ELF-1 (cell line): ENCODE measurements around the gene CDC5L.
A peak's percentile ranks its signal among the peaks of the same experiment; 100 is the strongest.

Experiments used
- DNase-seq: peaks from one replicate; pipeline ENCODE4 v3.0.0-alpha.2; 2016; ENCODE audit warnings: low read depth, low spot score

CDC5L gene

DNA sequence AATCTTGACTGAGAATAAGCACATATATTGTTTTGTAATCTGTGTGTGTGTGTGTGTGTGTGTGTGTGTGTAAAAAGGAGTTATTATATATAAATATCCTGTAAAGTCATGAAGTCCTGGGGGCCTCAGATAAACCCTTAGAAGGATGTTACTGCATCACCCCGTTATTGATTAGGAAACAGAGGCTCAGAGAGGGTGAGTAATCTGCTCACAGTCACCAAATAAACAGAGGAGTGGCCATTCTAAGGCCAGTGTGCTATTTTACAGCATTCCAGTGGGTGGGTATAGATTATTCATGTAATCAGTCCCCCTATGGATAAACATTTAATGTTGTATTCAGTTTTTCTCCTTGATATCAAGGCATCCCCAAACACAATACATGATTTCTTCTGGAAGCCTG is 87.1 kb downstream of the CDC5L start:
- no peak for DNase-seq

DNA sequence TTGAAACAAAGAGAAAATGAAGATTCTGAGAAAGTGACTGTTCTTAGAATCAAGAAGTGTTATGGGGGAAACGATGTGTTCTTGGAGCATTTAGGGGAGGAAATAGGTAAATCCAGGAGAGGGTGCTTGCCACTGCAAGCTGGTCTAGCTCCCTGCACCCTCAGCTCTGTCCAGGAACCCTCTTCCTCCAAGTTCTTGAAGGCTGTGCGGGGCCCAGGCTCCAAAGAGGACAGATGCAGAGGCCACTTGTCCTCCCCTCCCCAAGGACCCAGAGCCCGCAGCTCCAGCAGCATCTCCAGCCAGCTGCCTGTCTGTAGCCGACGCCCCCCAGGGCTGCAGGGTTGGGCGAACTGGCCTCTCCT is 87.9 kb downstream of the CDC5L start:
- no peak for DNase-seq

DNA sequence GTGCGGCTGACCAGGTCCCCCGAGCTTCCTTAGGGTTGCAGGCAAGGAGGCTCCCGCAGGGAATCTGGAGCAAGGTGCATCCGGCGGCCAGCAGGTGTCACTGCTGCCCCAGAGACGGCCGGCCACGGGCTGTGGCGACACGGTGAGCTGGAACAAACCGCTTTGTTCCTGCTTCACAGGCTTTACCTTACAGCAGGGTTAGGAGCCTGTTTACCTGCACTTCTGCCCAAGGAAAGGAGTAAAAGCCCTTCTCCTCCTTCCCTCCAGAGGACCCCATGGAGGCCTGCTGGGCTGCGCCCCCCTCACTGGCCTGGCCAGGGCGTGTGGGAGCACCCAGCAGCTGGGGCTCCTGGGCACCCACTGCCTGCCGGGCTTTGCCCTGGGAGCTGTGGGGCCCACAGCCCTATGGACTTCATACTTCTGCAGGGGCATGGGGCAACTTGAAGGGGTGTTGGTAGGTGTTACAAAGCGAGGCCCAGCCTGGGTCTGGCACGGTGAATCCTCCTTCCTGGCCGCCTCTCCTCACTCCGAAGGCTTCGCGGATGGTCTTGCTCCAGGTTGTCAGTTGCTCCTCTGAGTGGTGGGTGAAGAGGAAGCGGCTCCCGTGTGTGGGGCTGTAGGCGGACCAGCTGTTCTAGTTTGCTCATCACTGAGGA is 88.4 kb downstream of the CDC5L start:
- peak; percentile 97 for DNase-seq

DNA sequence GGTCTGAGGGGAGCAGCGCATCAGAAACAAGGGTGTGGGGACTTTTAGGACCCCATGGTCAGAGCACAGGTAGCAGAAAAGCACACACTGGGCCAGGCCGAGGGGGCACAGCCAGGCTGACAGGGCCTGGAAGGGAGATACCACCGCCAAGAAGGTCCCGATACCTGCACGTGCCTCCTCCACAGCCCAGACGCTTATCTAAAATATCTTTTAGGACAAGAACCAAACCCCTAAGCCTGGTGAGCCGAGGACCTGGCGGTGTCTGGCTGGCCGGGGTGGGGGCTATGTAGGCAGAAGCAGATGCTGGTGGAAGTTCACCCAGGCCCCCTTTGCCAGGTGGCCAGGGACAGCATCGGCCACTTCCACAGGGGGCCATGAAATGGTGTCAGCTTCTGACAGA is 89.3 kb downstream of the CDC5L start:
- DNase-seq: no peak

DNA sequence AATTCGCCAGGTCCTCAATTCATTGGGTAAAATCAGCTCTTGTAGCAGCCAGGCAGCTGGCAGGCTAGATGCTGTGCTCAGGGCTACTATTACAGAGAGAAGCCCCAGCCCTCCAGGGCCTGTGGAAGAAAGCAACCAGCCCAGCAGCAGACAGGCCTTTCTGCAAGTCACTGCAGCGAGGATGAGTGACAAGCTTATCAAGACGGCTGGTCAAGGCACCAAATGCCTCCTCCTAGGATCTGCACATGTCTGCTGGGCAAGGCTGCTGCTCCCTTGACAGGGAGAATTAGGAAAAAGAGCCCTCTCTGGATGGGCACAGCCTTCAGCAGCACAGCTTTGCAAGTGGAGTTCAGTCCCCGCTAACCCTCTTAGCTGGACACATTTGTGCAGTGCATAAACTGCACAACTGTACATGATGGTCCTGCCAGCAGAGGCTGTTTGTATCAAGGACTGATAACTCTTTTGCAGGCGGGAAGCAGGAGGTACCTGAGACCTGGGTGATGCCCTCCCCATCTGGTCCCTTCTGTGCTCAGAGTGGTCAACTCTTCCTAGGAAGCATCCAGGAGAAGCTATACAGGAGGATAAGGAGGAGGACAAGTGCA is 89.9 kb downstream of the CDC5L start:
- peak; percentile 41 for DNase-seq

DNA sequence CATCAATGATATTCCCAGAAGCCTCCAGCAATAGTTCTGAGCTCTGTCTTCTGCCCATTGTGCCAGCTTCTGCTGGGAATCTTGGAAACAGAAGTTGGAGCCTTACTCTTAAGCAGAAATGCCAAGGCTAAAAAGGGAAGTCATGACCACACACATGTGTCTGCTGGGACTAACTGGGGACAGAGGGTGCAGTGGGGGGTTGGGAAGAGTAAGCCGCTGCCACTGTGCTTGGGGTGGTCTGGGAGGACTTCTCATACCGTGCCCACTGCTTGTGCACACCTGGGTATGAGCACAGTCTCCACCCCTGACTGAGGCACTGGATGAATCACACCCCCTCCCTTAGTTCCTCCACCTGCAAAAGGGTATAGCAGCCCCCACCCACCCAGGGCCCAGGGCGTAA is 90.7 kb downstream of the CDC5L start:
- DNase-seq: no peak

DNA sequence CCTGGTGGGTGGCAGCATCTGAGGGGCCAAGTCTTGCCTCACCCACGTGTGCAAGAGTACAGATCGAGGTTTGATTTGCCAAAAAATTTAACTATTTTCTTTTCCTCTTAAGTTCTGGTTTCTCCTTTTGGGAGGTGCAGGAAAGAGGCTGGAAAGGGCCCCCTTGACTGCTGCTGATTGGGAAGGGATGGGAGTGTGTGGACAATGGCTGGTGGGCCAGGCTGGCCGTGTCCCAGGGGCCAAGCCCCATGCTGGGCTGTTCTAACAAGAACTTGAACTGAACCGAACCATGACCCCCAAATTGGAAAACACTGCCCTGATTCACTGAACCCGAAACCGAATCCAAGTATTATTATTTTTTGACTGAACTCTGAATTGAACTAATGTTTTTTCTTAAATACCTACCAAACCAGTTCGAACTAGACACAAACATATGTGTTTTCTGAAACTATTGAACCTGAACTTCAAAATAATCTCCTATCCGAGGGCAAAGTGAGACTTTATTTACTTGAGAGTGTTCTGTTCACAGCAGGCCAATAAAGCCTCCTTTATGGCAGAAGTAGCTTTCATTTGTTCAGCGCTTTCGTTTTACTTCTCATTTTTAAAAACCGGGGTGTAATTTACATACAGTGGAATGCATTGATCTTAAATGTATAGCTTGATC is 91.2 kb downstream of the CDC5L start:
- DNase-seq: no peak

DNA sequence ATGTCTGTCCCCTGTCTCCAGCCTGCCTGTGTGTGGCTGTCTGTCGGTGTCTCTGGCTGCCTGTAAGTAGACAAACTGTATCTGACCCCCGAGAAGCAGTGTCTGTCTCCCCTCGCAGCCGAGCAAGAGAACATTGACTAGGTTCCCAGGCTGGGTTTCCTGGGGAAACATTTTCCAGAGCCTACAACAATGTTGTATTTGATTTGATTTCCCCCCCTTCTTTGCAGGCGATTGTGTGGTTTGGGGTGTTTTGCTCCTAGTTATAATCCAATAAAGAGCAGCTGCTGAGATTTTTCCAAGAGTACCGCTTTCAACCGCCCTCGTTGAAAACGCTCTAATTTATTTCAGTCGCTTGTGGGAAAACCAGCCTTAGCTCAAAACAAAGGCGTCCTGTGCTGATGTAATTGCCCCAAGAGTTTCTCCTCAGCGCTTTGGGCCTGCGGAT is 92.6 kb downstream of the CDC5L start:
- no peak for DNase-seq

DNA sequence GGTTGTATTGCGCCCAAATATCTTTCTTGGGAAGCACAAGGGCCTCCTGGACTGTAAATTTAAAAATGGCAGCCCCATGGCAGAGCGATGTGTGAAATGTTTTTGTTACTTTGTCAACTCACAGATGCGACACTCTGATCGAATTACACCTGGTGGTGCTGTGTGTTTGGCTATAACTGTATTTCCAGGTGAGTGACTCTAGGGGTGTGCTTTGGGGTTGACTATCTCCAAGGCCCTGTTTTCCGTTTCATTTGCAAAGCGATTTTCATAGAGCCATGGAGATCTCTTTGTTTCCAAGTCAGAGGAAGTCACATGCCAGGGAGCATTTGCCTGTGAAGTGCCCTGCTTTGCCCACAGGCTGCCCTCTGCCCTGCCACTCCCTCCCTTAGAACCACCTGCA is 93.5 kb downstream of the CDC5L start:
- DNase-seq: no peak

DNA sequence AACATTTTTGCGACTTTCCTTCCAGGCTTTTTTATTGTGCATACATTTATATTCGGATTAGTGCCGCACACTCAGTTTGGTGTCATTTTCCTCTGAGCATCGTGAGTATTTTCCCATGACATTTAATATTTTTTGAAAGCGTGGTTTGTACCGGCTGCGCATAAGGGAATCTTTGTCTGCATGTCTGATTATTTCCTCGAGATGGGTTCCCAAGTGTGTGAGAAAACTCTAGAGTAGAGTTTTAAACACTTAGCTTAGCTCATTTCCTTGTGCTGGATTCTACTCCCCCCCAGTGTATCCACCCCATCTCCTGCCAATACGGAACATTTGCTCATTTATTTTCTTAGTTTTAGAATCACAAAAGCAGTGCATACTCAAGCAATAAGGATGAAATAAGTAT is 94.3 kb downstream of the CDC5L start:
- no peak for DNase-seq

DNA sequence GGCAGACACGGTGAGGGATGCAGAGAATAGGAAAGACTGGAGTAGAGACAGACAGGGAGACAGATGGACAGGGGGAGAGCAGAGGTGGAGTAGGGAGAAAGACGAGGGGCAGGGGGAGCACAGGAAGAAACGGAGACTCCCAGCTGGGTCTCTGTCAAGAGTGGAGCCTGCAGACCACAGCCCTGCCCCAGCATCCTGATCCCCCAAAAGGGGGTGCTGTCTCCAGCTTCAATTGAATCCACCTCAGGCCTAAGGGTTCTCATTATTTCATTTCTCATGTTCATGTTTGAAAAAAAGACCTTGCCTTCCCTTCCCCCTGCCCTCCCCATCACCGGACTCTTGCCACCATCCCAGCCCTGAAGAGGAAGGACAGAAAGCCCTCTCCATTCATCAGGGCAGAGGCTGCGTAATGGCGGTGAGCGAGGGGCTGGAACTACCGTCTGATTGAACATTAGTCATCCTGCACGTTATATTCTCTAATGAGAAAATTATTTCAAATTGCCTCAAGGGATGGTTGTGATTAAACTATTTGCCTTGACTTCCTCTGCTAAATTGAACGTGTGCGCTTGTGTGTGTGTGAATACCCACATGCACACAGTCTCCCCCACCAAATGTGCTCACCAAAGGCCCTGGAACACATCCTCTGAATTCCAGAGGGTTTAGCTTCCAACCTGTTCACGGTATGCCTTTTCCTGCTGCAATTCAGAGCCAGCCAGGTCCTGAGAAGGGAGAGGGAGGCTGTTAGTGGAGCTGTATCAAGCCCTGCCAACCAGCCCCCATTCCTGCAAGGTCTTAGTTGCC is 98.3 kb downstream of the CDC5L start:
- peak; percentile 40 for DNase-seq

DNA sequence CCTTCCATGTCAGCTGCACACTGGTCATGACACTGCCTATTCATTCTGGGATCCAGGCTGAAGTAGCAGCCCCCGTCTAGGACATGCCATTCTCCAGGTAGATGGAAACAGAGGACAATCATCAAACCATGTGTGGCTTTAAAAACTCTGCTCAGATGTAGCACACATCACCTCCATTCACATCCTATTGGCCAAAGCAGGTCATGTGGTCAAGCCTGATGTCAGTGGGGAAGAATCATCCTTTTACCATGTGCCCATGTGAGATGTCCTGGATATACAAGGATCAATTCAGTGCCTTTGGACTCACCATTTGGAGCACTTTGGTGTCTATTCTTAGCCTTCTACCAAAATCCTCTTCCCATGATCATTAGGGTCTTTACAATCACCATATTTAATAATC is 99.5 kb downstream of the CDC5L start:
- no peak for DNase-seq

DNA sequence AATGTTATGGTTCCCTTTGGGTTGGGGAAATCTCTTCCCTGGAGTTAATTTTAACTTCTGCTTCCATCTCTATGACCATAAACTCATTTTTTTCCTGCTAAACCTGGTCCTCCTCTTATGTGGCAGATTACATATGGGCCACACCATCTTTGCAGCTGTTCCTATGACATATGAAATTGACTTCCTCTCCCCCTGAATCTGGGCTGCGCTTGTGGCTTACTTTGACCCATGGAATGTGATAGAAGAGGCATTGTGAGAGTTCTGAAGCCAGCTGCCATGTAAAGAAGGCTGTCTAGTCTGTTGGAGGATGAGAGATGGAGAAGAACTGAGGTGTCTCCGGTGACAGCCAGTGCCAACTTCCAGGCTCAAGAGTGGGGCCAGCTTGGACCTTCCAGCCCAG is 100.1 kb downstream of the CDC5L start:
- DNase-seq: no peak

DNA sequence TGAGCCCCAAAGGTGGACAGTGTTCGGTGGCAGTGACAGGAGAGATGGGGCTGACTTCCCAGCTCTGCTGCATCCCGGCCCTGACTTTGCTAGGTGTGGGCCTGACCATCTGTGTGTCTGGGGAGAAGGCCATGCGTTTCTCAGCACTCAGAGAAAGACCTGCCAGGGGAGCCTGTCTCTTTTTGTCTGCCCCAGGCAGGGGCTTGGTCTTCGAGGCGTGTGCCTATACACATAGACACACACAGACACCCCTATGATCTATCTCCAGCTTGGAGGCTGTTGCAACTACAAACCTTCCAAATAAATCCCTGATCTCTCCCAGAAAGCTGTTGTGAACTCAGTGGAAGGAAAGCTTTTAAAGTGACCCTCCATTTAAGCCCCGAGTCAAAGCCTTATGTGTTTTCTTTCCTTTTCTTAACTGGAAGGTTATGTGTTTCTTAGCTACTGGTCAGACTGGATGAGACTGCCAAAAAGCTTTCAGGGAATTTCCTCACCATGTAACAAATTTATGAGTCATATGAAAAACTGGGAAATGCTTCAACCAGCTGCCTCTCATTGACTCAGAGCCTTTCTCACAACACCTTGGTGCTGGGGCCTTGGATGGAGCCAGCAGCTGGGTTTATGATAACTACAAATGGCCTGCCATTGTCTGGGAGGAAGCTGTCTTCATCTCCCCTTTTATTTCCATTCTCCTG is 102.6 kb downstream of the CDC5L start:
- no peak for DNase-seq

DNA sequence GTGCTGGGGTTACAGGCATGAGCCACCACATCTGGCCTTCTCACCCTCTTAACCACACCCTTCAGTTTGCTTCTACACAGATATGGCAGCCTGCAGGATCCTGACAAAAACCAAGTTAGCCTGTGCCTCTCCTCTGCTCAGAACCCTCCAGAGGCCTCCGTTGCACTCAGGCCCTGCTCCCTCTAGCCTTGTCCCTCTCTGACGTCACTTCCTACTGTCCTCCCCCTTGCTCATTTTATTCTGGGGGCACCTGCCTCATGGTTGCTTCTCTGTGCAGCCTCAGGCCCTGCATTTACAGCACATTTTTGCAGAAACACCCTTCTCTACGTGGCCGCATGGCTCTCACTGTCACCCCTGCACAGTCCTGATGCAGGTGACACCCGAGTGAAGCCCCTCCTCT is 105.6 kb downstream of the CDC5L start:
- DNase-seq: no peak

DNA sequence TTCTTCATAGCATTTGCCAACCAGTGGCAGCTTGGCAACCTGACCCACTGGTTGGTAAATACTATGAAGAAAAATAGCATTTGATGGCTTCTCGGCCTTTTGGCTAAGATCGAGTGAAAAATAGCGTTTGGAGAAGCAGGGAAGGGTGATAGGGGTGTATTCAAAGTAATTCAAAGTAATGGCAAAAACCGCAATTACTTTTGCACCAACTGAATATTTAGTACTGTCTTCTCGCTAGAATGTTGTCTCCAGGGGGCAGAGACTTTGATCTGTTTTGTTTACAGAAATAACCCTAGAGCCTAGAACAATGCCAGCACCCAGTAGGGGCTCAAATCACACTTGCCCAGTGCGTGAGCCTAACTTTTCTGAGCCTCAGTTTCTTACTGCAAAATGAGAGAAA is 106.1 kb downstream of the CDC5L start:
- no peak for DNase-seq

DNA sequence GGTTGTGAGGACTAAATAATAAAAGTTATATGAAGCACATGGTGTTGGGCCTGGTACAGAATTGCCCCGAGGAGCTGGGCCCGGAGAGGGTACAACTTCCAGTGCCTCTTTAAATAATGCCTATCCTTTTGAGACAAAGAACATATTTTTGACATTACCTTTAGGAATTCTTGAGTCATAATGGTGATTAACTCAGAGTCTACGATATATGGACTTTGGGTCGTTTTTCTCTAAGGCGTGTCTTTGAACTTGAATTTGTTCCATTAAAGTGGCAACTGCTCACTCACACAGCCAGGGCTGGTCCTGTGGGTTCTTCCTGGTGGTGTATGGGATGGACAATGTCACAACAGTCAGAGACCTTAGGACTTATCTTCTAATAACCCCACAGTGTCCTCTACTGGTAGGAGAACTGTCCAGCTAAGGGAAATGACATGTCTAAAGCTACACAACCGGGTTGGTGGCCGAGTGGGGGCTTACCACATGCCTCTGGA is 106.5 kb downstream of the CDC5L start:
- DNase-seq: peak; percentile 28

DNA sequence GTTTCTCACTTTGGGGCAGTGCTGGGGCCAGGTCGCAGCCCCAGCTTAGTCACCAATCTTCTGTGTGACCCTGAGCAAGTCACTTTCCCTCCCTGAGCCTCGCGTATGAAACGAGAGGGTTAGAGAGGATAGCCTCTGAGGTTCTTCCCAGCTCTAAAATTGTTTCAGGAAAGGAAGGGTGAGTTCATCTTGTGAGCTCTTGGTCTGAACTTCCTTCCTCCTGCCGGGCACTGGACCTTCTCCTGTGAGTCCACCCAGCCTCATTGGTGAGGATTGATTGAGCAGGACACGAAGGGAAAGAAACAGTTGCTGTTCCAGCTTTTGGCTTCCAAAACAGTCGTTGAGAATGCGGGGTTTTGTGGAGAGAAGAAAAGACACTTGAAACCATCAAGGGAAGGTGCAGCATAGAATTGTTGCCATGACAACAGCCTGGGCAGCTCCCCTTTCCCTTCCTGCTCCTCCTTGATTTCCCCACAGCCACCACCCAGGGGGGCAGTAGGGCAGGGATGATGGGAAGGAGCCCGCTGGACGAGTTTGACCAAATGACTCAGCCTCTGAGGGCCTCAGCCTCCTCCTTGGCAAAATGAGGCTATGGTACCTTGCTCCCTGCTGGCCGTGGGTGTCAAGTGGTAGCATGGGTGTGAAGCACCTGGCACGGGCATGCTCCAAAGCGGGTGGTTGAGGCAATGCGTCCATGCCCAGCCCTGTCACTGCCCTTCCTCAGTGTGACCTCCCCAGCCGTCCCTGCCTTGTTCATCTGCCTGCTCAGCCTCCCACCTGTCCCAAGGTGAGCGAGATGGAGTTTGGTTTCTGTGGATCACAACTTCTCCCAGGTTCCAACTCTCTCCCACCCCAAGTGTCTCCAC is 107.8 kb downstream of the CDC5L start:
- no peak for DNase-seq

DNA sequence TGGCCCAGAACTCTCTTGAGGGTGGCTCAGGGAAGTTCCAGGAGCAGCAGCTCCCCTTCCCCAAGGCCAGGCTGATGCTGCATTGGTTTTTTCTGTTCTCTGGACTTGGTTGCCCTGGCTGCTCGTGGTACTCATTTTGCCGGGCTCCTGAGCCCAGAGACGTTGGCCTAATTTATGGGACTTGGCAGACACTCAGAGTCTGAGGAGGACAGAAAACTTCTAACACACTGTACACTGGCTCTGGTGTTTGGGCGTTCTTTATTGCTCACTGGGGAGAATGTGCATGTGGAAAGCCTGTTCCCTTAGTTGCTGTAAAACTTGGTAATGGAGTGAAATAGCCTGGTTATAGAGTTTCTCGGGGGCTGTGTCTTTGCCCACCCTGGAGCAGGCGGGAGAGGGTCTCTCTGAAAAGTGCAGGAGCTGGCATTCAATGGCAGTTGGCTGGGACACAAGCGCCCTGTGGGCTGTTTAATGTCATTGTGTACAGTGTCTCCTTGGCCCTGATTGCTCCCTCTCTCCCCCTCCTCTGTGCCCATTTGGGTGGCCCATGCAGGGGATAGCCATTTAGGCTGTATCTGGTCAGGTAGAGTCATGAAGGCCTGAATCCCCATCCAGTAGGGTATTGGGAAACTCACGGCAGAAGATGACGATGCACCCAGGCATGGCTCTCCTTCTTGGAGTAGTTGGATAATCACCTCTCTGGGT is 109.3 kb downstream of the CDC5L start:
- no peak for DNase-seq

DNA sequence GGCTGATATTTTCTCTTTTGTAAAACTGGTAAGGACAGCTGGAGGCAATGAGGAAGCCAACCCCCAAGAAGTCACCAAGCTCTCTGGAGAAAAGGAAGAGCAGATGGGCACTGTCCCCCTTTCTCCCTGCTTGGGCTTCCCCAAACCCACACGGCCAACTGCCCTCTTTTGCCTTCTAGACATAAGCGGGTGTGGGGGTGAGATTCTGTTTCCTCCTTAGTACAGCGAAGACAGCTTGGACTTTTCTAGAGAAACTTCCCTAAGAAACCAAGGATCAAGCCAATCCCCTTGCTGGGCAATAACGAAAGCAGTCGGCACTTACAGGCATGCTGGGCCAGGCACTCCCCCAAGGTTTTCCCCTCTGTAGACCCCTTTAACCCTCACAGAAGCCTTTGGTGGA is 110.3 kb downstream of the CDC5L start:
- DNase-seq: no peak
